GM19193 (cell line): ENCODE measurements around the gene TJAP1.

Experiments used
- POLR2A ChIP-seq: IDR thresholded peaks from 4 replicates; pipeline ENCODE4 v1.6.1; 2011; ENCODE audit not compliant: insufficient read depth, insufficient read length; ENCODE audit errors: extremely low read depth

The TJAP1 gene, protein sequence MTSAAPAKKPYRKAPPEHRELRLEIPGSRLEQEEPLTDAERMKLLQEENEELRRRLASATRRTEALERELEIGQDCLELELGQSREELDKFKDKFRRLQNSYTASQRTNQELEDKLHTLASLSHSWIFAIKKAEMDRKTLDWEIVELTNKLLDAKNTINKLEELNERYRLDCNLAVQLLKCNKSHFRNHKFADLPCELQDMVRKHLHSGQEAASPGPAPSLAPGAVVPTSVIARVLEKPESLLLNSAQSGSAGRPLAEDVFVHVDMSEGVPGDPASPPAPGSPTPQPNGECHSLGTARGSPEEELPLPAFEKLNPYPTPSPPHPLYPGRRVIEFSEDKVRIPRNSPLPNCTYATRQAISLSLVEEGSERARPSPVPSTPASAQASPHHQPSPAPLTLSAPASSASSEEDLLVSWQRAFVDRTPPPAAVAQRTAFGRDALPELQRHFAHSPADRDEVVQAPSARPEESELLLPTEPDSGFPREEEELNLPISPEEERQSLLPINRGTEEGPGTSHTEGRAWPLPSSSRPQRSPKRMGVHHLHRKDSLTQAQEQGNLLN

DNA sequence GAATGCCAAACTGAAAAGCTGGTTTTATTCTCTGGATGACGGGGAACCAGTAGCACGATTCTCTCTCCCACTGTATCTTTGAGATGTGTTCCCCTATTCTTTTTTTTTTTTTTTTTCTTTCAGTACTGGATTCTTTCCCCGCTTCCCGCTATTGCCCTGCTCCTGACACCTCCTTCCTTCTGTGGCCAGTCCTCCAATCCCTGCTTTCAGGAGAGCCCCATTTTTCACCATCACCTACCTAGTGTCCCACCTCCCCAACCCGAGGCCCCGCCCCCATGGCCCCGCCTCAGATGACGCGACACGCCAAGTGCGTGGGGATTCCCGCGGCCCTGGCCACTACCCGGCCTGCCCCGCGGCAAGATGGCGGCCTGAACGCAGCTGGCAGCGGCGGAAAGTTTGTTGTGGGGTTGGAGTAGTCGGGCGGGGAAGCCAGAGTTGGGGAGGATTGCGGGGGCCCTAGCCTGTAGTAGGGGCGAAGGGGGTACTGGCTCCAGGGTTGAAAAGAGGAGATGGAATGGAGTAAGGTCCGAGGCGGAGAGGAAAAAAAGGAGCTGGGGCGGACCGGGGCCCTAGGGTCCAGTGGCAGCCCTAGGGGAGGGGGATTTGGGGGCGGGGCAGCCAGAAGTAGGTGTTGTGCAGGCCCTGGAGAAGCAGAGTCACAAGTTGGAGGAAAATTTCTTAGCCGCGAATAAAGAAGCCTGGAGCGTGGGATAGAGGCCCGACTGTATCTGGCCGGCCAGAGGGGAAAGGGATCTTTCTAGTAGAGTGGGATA lies at the start of gene TJAP1:
Gene TJAP1, plus strand, starts transcription at position 336 of the 773 bp plus-strand sequence. CDS start 21,432 bp downstream, outside the sequence.
- peak; percentile 91 for TF ChIP-seq POLR2A

DNA sequence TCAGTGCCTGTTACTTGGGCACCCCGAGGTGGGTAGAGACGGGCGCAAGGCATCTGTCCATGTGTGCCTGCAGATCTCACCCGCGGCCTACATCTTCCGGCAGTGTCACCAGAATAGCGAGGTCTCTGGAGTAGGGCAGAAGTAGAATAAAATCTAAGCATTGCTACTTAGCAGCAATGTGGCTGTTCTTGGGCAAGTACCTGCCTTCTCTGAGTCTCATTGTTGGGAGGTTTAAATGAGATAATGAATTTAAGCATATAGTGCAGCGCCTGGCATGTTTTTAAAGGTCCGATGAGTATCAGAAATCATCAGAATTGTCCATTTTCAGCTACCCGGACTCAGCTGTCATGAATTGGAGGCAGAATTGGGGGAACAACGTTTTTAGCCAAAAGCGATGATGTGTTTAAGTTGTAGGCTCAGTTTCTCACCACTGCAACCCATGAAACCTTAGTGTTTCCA lies 49.2 kb upstream of the TJAP1 start:
- TF ChIP-seq POLR2A: no peak

GRCh38 chr6:43428874-43429273 lies 48.5 kb upstream of the TJAP1 start:
- TF ChIP-seq POLR2A: no peak

- TF ChIP-seq POLR2A: no peak
These were observed 45.1 kb upstream of the TJAP1 start for GRCh38 chr6:43432009-43432945.

DNA sequence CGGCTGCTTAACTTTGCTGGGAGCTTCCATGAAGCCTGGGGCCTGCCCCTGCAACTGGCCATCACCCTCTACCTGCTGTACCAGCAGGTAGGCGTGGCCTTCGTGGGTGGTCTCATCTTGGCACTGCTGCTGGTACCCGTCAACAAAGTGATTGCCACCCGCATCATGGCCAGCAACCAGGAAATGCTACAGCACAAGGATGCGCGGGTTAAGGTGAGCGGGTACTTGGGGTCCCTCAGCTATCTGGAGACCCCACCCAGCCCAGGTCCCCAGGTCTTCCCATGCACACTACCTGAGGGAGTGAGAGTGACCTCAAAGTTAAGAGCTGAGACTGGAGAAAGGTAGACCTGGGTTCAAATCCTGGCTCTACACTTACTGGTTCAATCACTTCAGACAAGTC lies 44.2 kb upstream of the TJAP1 start:
- TF ChIP-seq POLR2A: no peak

DNA sequence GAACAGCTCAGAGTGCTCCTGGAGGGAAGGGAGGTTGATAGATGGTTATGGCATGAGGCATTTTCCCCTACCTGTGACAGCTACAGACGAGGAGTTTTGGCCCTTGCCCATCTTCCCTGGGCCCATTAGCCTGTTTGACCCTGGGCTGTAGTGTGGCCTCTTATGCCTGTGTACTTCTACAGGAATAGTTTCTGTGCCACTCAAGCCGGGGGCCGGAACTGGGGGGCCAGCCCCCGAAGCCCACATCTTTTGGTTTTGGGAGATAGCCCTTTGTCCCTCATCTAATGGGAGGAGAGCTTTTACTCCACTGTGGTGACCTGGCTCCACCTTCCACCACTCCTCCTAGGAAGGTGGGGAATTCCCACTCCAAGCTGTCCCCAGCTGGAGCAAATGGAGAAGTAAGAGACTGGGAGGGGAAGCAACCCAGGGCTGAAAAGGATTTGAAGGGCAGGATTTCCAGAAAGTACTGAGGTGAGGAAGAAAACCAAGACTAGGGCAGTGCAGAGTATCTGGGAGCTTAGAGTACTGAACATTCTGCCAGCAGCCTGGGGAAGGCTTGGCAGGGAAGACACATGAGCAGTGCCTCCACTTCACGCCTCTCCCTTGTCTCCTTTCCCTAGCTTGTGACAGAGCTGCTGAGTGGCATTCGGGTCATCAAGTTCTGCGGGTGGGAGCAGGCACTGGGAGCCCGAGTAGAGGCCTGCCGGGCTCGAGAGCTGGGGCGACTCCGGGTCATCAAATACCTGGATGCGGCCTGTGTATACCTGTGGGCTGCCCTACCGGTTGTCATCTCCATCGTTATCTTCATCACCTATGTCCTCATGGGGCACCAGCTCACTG lies 43.1 kb upstream of the TJAP1 start:
- no peak for TF ChIP-seq POLR2A

GRCh38 chr6:43434943-43435342 lies 42.4 kb upstream of the TJAP1 start:
- no peak for TF ChIP-seq POLR2A

GRCh38 chr6:43435682-43436437 lies 41.5 kb upstream of the TJAP1 start:
- TF ChIP-seq POLR2A: no peak

DNA sequence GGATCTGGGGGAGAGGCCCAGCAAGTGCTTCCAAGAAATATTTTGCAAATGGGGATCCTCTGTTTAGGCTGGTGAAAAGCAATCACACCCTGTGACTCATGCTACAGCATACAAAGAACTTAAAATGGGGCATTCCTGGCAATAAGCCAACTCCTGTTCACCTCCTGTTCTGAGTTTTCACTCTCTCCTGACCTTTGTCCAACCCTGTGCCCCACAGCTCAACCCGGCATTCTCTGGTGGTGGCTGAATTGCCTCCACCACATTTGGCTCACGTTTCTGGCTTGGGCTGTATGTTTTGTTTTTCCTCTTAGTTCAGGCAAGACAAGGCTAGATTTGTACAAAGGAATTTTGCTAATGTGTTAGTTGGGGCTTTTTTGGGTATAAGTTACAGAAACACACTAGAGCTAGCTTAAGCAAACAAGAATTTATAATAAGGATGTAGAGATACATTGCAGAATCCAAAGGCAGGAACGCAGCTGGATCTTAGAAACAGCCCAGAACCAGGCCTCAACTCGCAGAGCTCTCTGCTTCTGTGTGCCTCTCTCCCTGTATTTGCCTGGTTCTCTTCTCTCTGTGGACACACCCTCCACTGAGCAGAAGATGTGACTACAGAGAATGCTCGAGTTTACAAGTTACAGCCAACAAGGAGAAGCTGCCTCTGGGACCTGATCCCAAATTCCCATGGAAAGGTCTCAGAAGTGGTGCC lies 40.6 kb upstream of the TJAP1 start:
- no peak for TF ChIP-seq POLR2A

GRCh38 chr6:43437700-43438099 lies 39.7 kb upstream of the TJAP1 start:
- TF ChIP-seq POLR2A: no peak

DNA sequence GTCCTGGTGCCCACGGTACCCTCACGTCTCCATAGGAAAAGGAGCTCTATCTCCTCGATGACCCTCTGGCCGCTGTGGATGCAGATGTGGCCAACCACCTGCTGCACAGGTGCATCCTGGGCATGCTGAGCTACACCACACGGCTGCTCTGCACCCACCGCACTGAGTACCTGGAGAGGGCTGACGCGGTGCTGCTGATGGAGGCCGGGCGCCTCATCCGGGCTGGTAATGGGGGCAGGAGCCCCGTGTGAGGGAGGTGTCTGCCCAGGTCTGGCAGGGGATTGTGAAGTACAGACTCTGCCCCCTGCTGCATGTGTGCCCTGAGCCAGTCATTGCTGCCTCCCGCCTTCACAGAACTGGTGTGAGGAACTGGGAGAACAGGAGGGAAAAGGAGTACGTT lies 34.4 kb upstream of the TJAP1 start:
- no peak for TF ChIP-seq POLR2A

- no peak for TF ChIP-seq POLR2A
These were observed 33.3 kb upstream of the TJAP1 start for GRCh38 chr6:43444036-43444435.
